Fibroblast of mammary gland (primary cell): ENCODE results near the gene RAB3A.

Source experiments
- DNase-seq: peaks from one replicate; pipeline ENCODE4 v3.0.0-alpha.2; 2010; ENCODE audit warnings: low read depth
- H3K4me3 ChIP-seq: 2 replicates; pipeline ENCODE4 v1.5.1; 2011; ENCODE audit warnings: low read depth, mild to moderate bottlenecking, low read length, moderate library complexity; ENCODE audit not compliant: control insufficient read depth
- TF ChIP-seq, protein P1 (sequence below): conservative IDR thresholded peaks from 2 replicates; pipeline ENCODE4 v1.5.1; 2011; ENCODE audit warnings: low read depth, low read length, inconsistent platforms; ENCODE audit not compliant: control insufficient read depth, insufficient read depth

The RAB3A gene

DNA sequence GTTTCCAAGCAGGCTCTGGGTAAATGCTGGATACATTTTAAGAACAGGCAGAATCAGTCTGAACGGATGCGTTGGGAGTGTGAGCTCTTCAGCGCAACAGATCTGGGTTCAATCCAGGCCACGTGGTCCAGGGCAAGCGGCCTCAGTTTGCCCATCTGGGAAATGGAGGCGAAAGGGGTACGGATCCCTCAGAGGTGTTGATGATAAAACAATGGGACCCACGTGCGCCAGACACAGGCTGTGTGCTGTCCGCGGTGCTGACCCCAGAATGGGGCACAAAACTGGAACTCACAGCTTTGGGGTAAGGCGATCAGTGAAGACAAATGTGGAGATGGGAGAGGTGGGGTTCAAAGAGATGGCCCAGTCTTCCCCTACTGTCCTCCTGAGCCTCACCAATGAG, 35.5 kb upstream of the RAB3A start:
- H3K4me3 ChIP-seq: no peak overlapping the region
- no peak for DNase-seq
- TF ChIP-seq, protein P1, sequence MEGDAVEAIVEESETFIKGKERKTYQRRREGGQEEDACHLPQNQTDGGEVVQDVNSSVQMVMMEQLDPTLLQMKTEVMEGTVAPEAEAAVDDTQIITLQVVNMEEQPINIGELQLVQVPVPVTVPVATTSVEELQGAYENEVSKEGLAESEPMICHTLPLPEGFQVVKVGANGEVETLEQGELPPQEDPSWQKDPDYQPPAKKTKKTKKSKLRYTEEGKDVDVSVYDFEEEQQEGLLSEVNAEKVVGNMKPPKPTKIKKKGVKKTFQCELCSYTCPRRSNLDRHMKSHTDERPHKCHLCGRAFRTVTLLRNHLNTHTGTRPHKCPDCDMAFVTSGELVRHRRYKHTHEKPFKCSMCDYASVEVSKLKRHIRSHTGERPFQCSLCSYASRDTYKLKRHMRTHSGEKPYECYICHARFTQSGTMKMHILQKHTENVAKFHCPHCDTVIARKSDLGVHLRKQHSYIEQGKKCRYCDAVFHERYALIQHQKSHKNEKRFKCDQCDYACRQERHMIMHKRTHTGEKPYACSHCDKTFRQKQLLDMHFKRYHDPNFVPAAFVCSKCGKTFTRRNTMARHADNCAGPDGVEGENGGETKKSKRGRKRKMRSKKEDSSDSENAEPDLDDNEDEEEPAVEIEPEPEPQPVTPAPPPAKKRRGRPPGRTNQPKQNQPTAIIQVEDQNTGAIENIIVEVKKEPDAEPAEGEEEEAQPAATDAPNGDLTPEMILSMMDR: no peak

DNA sequence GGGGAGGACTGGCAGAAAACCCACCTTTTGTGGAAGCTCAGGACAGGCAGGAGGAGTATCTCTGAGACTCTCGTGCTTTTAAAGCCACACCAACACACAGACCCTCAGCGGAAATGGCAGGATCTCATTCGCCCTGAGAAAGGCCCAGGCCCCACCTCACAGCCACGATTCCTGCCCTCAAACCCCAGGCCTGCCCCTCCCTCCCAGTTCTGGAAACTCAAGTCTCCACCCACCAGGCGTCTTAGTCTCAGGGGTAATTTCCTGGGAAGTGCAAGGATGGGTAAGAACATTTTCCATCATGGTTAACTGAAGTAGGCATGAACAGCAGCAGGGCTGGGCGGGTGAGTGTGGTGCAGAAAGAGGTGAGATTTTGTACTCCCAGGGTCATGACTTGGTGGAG, 30.4 kb upstream of the RAB3A start:
- no peak overlapping the region for H3K4me3 ChIP-seq
- TF ChIP-seq, protein P1: no peak
- no peak for DNase-seq

DNA sequence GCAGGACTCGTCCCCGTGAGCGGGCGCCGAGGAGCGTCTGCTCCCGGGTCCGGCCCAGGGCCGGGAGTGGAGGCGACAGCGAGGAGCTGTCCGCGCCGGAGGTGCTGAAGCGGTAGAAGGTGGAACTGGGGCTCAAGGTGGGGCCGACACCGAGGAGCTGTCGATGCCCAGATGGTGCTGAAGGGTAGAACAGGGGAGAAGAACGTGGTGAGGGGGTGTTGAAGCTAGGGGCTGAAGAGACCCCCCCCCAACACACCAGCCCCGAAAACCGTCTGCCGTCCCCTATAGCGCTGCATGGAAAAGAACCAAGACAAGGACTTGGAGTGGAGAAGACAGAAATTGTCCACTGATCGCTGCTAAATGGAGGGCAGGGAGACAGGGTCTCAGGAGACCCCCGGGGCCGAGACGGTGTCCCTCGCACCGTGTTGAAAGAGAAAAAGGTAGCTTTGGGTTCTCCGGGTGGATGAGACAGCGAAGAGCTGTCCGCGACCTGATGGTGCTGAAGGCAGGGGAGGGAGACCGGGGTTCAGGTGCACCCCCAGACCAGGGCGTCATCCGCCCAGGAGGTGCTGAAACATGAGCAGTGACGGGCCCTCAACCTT, 29.5 kb upstream of the RAB3A start:
- TF ChIP-seq, protein P1: no peak
- H3K4me3 ChIP-seq: no peak overlapping the region
- DNase-seq: peak; percentile 25

DNA sequence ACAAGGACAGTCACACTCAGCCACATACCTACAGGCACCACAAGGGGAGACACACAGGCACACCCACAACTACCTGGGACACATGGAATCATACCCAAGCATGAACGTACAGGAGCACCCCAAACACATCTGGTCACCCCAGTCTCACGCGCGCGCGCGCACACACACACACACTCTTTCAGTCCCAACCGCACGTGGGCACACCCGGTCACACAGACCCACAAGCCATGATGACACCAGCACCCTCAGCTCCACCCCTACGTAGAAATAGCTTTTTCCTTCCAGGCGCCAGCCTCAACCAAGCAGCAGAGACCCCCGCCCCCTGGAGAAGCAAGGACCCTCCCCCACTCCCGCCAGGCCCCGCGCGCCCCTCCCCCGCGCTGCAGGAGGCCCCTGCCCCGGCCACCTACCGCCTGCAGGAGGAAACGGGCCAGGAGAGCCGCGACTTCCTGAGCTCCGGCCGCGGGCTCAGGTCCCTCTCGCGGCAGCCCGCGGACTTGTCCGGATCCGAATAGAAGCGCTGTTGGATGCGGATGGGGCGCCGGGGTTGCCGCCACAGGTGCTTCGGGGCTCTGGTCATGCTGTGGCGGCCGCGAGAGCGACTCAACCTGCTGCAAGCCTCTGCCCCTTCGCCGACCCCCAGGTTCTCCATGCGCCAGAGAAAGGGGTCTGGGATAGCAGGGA, 28.8 kb upstream of the RAB3A start:
- no peak overlapping the region for H3K4me3 ChIP-seq
- DNase-seq: no peak
- TF ChIP-seq, protein P1: no peak

DNA sequence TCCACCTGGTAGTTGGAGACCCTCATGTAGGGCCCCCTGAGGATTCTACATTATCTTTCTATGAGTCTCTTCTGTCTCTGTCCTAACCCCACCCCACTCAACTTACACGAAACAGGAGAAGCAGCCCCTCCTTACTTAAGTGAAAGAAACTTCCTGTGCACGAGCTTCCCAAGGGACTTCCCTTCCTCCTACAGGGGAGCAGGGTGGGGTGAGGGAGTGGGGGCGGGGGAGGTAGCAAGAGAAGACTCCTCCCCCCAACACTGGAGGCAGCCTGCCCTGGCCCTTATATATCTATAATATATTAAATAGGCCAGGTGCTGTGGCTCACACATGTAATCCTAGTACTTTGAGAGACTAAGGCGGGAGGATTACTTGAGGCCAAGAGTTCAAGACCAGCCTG, 27.9 kb upstream of the RAB3A start:
- TF ChIP-seq, protein P1: no peak
- no peak for DNase-seq
- no peak overlapping the region for H3K4me3 ChIP-seq

DNA sequence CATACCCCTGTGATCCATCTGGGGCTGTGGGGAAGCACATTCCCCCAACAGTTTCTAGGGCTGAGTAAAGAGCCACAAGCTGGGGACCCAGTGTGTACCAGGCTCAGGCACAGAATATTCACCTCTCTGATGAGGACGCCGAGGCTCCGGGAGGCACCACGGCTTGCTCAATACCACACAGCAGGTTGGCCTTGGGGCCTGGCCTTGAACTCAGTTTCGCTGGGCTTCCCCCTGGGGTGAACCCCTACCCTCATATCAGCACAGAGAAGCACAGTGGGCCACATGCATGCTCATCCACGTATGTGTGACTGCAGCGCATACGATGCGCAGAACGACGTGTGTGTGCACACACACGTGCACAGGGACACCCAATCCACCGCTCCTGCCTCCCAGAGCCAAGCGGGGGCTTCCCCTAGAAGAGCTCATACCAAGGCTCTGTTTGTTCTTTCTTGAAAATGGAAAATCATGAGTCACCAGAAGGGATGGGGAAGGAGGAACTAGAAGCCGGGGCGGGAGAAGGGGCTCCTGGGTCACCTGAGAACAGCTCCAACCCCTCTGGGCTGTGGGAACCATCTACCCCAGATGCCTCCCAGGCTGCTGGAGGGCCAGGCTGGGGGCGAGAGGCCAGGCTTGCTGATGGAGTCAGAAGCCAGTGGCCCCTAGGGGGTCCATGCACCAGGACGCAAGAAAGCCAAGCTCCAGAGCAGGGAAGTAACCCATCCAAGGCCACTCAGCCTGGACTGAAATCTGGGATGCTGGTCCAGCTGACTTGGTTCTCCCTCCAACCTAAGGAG, 27.3 kb upstream of the RAB3A start:
- TF ChIP-seq, protein P1: no peak
- H3K4me3 ChIP-seq: no peak overlapping the region
- no peak for DNase-seq
